ENCODE measurements around the gene CACNG7.
"Not testable (repeated sequence)": the region's sequence is repeated elsewhere in the genome, so short reads cannot be mapped to it uniquely, and the experiment has no call there.

The CACNG7 gene

DNA sequence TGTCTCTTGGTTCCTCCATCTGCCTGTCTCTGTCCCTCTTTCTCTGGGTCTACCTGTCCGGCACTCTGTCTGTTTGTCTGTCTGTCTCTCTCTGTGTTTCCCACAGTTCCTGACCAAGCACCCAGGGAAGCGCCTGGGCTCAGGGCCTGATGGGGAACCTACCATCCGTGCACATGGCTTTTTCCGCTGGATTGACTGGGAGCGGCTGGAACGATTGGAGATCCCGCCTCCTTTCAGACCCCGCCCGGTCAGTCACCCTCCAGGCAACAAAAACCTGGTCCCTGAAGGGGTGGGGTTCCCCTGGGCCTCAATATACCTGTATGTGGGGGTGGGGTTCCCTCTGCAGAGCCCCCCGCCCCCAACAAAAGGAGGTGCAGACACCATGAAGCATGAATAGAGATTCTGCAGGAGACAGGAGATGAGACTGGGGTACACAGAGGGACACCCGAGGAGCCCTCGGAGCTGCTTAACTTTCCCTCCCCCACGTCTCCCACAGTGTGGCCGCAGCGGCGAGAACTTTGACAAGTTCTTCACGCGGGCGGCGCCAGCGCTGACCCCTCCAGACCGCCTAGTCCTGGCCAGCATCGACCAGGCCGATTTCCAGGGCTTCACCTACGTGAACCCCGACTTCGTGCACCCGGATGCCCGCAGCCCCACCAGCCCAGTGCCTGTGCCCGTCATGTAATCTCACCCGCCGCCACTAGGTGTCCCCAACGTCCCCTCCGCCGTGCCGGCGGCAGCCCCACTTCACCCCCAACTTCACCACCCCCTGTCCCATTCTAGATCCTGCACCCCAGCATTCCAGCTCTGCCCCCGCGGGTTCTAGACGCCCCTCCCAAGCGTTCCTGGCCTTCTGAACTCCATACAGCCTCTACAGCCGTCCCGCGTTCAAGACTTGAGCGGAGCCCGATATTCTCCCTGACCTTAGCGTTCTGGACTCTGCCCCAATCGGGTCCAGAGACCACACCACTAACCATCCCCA, 2.6 kb upstream of the CACNG7 start:
- DNase-seq (ENCODE audit: low spot score), result no peak

DNA sequence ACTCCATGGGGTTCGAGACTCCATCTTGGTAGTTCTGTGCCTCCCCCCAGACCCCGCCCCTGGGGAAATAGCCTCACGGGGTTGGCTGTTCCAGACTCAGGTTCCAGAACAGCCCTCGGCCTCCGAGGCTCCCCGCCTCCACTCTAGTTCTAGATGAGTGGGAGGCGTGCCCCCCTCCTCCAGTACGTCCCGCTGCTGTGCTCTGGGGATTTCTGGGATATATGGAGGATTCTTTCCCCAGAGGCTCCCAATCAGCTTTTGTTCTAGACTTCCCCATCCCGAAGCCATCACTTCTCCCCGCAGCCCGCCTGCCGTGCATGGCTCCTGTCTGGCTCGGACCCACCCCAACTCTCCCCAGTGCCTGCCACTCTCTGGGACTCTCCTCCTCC, 1.9 kb upstream of the CACNG7 start:
- no peak for DNase-seq (ENCODE audit: low spot score)

- DNase-seq (ENCODE audit: low spot score), result no peak
Measured at GRCh38 chr19:53907690-53908089, 1.4 kb upstream of the CACNG7 start.

- peak; percentile 87 for DNase-seq (ENCODE audit: low spot score)
Measured at GRCh38 chr19:53908106-53908934, 758 bp upstream of the CACNG7 start.

GRCh38 chr19:53909471-53910169, 542 bp downstream of the CACNG7 start:
- no peak for DNase-seq (ENCODE audit: low spot score)

DNA sequence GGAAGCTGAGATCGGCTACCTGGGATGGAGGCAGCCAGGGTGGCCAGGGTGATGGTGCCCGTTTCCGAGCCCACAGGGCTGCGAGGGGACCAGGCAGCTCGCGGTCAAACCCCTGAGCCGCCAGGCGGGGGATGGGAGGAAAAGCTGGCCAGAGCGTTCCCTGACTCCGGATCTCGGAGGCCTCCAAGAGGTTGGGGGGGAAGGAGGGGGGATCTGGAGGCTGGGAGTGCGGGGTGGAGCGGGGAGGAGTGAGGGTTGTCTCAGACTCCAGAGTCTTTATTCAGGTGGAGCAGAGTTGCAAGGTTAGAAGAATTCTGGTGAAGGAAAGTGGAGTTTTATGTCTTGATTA, 1.1 kb downstream of the CACNG7 start:
- DNase-seq (ENCODE audit: low spot score), result no peak

DNA sequence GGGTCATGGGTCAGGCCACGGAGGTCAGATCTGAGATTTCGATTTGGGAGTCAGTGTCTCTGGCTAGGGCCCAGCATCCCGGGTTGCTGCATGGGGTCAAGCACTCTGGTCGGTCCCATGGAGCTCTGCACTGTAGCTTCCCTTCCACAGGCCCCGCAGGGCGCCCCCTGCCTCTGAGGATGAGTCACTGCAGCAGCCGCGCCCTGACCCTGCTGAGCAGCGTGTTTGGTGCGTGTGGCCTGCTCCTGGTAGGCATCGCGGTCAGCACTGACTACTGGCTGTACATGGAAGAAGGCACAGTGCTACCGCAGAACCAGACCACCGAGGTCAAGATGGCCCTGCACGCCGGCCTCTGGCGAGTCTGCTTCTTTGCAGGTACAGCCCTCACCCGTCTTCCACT, 3.6 kb downstream of the CACNG7 start:
- no peak for DNase-seq (ENCODE audit: low spot score)

DNA sequence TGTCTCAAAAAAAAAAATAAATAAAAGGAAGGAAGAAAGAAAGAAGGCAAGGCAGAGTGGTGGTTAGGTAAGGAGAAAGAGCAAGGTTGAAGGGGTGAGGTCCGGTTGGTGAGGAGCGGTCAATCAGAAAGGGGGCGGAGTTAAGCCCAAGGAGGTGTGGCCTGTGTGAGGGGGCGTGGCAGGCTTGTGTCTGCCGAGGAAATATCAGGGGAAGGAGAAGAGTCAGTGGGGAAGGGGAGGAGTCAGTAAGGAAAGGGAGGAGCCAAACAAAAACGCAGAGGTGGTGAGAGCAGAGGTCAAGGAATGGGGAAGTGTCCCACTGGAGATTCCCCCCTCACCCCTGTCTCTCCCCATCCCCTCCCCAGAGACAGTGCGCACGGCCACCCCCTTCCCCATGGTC, 5.9 kb downstream of the CACNG7 start:
- DNase-seq (ENCODE audit: low spot score), result no peak

DNA sequence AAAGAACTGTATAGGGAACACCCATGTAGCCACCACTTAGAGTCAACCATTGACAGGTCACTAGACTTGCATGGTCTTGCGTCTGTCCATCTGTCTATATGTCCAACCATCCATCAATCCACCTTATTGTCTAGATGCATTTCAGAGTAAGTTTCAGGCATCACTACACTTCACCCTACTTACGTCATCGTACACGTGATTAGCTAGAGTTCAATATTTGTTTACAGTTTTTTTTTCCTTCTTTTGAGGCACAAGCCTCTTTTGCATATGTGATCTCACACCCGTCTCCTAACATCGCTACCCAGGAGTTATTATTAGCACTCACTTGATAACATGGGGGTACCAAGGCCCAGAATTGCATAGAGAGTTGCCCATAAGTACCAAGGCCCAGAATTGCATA, 6.9 kb downstream of the CACNG7 start:
- DNase-seq (ENCODE audit: low spot score), result no peak

- no peak for DNase-seq (ENCODE audit: low spot score)
Measured at GRCh38 chr19:53917356-53917755, 8.3 kb downstream of the CACNG7 start.

GRCh38 chr19:53927739-53928138, 18.7 kb downstream of the CACNG7 start:
- no peak for DNase-seq (ENCODE audit: low spot score)

- no peak for DNase-seq (ENCODE audit: low spot score)
Measured at GRCh38 chr19:53936029-53936428, 27.0 kb downstream of the CACNG7 start.

- no peak for DNase-seq (ENCODE audit: low spot score)
Measured at GRCh38 chr19:53942001-53942786, 33.1 kb downstream of the CACNG7 start.

- no peak for DNase-seq (ENCODE audit: low spot score)
Measured at GRCh38 chr19:53944416-53944815, 35.3 kb downstream of the CACNG7 start.

GRCh38 chr19:53944933-53945332, 35.9 kb downstream of the CACNG7 start:
- no peak for DNase-seq (ENCODE audit: low spot score)

DNA sequence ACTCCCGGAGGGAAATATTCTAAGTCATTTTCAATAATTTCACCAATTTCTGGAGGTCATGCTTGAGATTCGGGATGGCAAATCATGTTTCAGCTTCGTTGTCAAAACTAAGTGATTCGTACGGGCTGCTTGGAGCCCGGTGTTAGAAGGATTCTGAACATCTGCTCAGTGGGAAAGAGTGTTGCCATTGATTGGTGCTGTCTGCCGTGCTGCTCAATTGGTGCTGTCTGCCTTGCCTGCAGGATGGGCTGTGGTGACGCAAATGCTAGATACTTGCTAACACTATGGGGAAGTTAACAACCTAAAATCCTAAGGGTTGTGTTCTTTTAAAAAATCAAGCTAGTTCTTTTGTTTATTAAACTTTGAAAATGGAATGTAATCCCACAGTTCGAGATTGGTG, 36.4 kb downstream of the CACNG7 start:
- DNase-seq (ENCODE audit: low spot score), result no peak

GRCh38 chr19:53945998-53946397, 36.9 kb downstream of the CACNG7 start:
- DNase-seq (ENCODE audit: low spot score), result no peak

- DNase-seq (ENCODE audit: low spot score), result no peak
Measured at GRCh38 chr19:53947624-53948023, 38.5 kb downstream of the CACNG7 start.

DNA sequence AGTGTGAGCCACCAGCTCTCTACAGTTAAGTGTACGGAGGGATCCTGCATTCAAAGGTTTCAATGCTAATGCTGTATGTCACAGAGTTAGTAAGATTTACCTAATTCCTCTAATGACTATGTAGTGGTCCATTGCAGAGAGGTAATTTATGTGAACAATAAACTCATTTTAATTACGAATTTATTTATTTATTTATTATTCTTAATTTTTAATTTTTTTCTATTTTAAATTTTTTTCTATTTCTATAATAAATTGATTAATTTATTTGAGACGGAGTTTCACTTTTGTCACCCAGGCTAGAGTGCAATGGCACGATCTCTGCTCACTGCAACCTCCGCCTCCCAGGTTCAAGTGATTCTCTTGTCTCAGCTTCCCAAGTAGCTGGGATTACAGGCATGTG, 39.5 kb downstream of the CACNG7 start:
- not testable (repeated sequence) for DNase-seq (ENCODE audit: low spot score)

GRCh38 chr19:53951436-53951835, 42.4 kb downstream of the CACNG7 start:
- no peak for DNase-seq (ENCODE audit: low spot score)

GRCh38 chr19:53951947-53952346, 42.9 kb downstream of the CACNG7 start:
- no peak for DNase-seq (ENCODE audit: low spot score)

DNA sequence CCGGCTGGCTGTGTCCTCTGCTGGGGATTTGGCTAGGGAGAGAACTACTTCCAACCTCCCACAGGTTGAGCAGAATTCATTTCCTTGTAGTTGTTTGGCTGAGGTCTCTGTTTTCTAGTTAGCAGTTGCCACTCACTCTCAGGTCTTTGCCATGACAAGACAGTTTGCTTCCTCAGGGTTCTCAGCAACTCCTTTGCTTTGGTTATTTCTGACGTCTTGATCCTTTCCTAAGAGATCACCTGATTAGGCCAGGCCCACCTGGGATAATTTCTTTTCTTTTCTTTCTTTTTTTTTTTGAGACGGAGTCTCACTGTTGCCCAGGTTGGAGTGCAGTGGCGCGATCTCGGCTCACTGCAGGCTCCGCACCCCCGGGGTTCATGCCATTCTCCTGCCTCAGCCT, 44.3 kb downstream of the CACNG7 start:
- no peak for DNase-seq (ENCODE audit: low spot score)

Measured in globus pallidus (tissue), 1 donor.